Bronchial smooth muscle cell (primary cell): Measurements from ENCODE around the gene TNFRSF12A. TPM values are rescaled to one million over a fixed set of nuclear protein-coding genes. Genes with fewer than 3 reads are reported as not detected.

Experiments used
- total RNA-seq: library from RNA; depleted of rRNA; stranded (reverse); fragments of >200 nt; gene quantifications from 2 replicates; pipeline ENCODE4 v1.2.1, GENCODE V29; 2014

The TNFRSF12A gene, protein sequence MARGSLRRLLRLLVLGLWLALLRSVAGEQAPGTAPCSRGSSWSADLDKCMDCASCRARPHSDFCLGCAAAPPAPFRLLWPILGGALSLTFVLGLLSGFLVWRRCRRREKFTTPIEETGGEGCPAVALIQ
- 49.5 and 111 TPM in 2 replicates for total RNA-seq

GRCh38 chr16:3020247-3020603 is at the start of gene TNFRSF12A:
Gene TNFRSF12A (plus strand): TSS chr16:3020368. CDS start chr16:3020398, 30 bp downstream.

GRCh38 chr16:2980227-2981176 is 39.7 kb upstream of the TNFRSF12A start, which contains the start of gene PKMYT1:
Gene PKMYT1 (minus strand): TSS chr16:2980446. CDS start chr16:2979657, 789 bp downstream.

GRCh38 chr16:3012828-3013420 is 7.2 kb upstream of the TNFRSF12A start, which contains the start of gene CLDN9:
Gene CLDN9 (plus strand): TSS chr16:3012923. CDS start chr16:3013363, 440 bp downstream.

GRCh38 chr16:3017794-3018506 is 2.2 kb upstream of the TNFRSF12A start, which contains the start of gene CLDN6:
Gene CLDN6 (minus strand): TSS chr16:3018183. CDS start chr16:3016021, 2,162 bp downstream.

GRCh38 chr16:3023669-3024478 is 3.7 kb downstream of the TNFRSF12A start, which contains the start of the genes HCFC1R1 and THOC6:
Gene HCFC1R1 (minus strand): TSS chr16:3023942. CDS start chr16:3023941, 1 bp downstream.
Gene THOC6 (plus strand): TSS chr16:3024035. CDS start chr16:3024327, 292 bp downstream.

DNA sequence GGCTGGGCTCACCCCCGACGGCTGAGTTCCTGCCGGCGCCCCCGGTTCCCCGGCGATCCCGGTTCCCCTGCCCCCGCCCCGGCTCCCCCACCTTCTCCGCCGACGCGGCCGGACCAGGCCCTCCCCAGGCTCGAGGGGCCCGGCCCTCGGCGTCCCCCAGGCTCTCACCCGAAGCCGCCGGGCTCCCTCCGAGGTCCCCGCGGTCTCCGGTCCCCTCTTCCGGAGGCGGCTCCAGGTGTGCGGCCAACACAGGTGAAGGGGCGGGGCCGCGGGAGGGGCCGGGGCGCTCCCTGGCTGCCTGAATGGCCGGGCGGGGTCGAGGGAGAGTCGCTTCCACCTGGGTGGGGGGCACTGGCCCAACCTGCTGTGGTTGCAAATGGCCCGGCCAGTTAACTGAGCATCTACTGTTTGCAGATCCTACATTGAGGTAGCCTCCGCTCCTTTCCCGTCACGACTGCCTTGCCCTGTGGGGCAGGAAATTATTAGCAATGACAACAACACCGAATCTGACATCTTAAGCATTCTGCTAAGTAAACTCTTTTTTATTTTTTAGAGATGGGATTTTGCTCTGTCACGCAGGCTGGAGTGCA is 16.7 kb downstream of the TNFRSF12A start, which contains the start of gene BICDL2:
Gene BICDL2, minus strand, starts transcription at position 219 of the 590 bp plus-strand sequence. CDS start 1,448 bp downstream, outside the sequence.

DNA sequence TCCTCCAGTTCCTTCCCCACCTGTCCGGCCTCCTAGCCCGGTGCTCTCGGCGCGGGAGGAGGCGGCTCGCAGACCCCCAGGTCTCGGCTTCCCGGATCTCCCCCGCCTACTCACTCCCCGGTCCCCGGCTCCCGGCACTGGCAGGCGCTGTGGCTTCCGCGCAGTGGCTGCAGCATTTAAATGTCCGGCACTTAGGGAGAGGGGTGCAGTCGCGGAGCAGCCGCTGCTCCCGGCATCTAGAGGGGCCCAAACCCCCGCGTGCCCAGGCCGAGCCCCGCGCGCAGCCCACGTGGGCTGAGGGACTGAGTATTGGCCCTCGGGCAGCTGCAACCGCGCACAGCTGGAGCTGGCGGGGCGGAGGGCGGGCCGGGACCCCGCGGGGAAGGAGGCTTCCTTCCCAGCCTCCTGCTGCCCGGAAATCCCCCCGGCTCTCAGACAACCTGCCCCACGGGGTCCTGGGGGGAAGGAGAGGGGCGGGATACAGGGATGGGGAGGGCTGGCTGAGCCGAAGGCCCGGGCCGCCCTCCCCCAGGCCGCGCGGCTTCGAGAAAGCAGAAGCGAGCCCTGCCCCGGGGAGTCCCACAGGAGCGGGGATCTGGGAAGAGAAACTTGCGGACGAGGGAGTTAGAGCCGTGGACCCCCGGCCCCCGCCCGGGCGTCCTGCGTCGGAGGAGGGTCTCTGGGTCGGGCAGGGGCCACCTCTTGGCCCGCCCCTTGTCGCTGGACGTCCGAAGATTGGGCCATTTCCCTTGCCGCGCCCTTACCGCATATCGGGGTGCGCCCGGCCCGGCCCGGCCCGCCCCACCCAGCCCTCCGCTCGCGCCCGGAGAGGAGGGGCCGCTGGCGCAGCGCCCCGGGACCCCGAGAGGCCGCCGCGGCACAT is 25.8 kb downstream of the TNFRSF12A start, which contains the start of gene MMP25:
Gene MMP25, plus strand, starts transcription at position 804 of the 883 bp plus-strand sequence. CDS start 357 bp downstream, outside the sequence.

DNA sequence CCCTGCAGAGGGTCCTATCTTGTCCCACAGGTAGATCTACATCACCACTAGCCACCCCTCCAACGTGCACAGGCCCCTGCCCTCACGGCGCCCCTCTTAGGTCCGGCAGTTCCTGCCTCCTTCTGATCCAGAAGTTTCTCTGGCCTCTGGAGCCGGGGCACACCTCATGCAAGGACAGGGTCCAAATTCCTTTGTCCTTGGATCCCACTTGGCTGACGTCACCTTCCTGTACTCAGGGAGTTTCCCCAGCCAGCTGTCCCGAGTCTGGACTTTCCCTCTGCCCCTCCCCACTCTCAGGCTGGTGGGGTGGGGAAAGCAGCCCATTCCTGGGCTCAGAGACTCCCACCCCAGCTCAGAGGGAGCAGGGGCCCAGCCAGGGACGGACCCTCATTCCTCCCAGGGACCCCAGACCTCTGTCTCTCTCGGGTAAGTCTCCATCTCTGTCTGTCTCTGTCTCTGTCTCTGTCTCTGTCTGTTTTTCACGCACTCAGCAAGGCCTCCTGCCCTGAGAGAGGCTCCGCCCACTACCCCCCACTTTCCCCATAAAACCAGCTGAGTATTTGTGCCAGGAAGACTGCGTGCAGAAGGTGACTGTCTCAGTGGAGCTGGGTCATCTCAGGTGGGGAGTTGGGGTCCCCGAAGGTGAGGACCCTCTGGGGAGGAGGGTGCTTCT is 45.0 kb downstream of the TNFRSF12A start, which contains the start of gene IL32:
Gene IL32, plus strand, starts transcription at position 572 of the 673 bp plus-strand sequence. CDS start 172 bp downstream, outside the sequence.

Other genes with a start within 250 kb of the TNFRSF12A start
- gene ELOB, start 243.1 kb upstream of the TNFRSF12A start, total RNA-seq, result 762 and 829 TPM in 2 replicates
- not detected in 2 replicates for gene PRSS33, start 232.8 kb upstream of the TNFRSF12A start, total RNA-seq
- not detected in 2 replicates for gene PRSS41, start 221.9 kb upstream of the TNFRSF12A start, total RNA-seq
- 1.6 TPM in 1 of 2 replicates, not detected in the other for gene PRSS21, start 203.1 kb upstream of the TNFRSF12A start, total RNA-seq
- 0.16 TPM in 1 of 2 replicates, not detected in the other for gene ZG16B, start 190.1 kb upstream of the TNFRSF12A start, total RNA-seq
- gene PRSS22, start 162.2 kb upstream of the TNFRSF12A start, total RNA-seq, result not detected in 2 replicates
- 47.5 and 62.6 TPM in 2 replicates for gene FLYWCH2, start 137.2 kb upstream of the TNFRSF12A start, total RNA-seq
- 38.0 and 47.9 TPM in 2 replicates for gene FLYWCH1, start 108.4 kb upstream of the TNFRSF12A start, total RNA-seq
- under 0.01 TPM in 1 of 2 replicates, not detected in the other for gene KREMEN2, start 56.1 kb upstream of the TNFRSF12A start, total RNA-seq
- gene PAQR4, start 51.0 kb upstream of the TNFRSF12A start, total RNA-seq, result 0.79 and 1.1 TPM in 2 replicates
- gene PKMYT1, start 39.9 kb upstream of the TNFRSF12A start, total RNA-seq, result 1.1 TPM in 1 of 2 replicates, not detected in the other
- under 0.01 TPM in 1 of 2 replicates, not detected in the other for gene CLDN9, start 7.4 kb upstream of the TNFRSF12A start, total RNA-seq
- 0.09 and 0.16 TPM in 2 replicates for gene CLDN6, start 2.2 kb upstream of the TNFRSF12A start, total RNA-seq
- gene HCFC1R1, start 3.6 kb downstream of the TNFRSF12A start, total RNA-seq, result 16.8 and 30.7 TPM in 2 replicates
- 17.8 and 20.2 TPM in 2 replicates for gene THOC6, start 3.7 kb downstream of the TNFRSF12A start, total RNA-seq
- gene BICDL2, start 16.6 kb downstream of the TNFRSF12A start, total RNA-seq, result 0.17 and 0.32 TPM in 2 replicates
- under 0.01 TPM in 1 of 2 replicates, not detected in the other for gene MMP25, start 26.2 kb downstream of the TNFRSF12A start, total RNA-seq
- gene IL32, start 45.3 kb downstream of the TNFRSF12A start, total RNA-seq, result 2.7 and 5.2 TPM in 2 replicates
- not detected in 2 replicates for gene ZSCAN10, start 78.9 kb downstream of the TNFRSF12A start, total RNA-seq
- gene ZNF205, start 92.2 kb downstream of the TNFRSF12A start, total RNA-seq, result 12.1 and 14.3 TPM in 2 replicates
- 3.2 and 5.0 TPM in 2 replicates for gene ZNF213, start 114.7 kb downstream of the TNFRSF12A start, total RNA-seq
- not detected in 2 replicates for gene OR1F1, start 167.8 kb downstream of the TNFRSF12A start, total RNA-seq
- 6.0 and 6.3 TPM in 2 replicates for gene ZNF200, start 214.8 kb downstream of the TNFRSF12A start, total RNA-seq
- under 0.01 and 0.09 TPM in 2 replicates for gene MEFV, start 236.3 kb downstream of the TNFRSF12A start, total RNA-seq